Activated CD8-positive, alpha-beta memory T cell treated with anti-CD3 and anti-CD28 coated beads, Interleukin-2, amount 50 U/mL, for 1 hour (primary cell): Measurements from ENCODE around the gene VPS26C.
"Not testable (repeated sequence)": the region's sequence is repeated elsewhere in the genome, so short reads cannot be mapped to it uniquely, and the experiment has no call there.

Source experiments
- DNase-seq: peaks from one replicate; pipeline ENCODE4 v3.0.0-alpha.2; 2020; ENCODE audit errors: extremely low read depth

The VPS26C gene

DNA sequence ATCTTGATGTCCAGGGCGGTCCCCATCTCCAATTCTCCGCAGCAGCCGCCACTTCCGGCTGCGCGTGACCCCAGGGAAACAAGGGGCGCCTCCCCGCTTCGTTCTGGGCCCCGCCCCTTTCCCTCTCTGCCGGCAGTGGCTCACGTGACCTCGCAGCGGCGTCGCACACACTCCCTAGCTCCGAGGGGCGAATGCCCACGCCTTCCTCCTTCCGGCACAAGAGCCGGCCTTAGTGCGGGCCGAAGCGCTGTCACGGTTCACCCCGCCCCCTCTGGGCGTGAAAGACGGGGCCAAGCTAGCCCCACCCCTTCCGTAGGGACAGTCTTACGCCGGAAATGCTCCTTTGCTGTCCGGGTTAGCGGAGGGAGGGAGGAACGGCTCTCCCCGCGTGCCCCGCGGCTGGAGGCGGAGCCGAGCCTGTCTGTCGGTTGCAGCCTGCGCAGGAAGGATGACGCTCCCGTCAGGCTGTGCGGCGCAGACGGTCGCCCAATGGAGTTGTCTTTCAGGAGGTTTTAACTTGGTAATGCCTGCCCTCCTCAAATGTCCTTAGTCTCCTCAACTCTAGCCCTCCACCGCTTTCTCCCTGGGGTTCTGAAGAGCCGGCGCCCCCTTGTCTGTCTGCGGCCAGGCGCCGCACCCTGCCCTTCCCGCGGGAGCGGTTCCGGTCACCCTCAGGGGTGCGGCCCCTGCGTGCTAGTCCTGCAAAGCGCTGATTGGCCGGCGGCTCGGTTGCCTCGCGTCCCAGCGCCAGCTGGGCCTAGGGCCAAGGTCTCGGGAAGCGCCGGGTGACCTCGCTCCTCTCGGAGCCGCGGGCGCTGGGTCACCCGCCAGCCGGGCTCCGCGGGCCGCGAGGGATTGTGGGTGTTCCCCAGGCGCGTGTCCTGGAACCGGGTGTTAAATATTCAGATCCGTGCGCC lies at the start of gene VPS26C:
VPS26C (minus strand) TSS at position 66 of the 917 bp plus-strand sequence; CDS start at position 26, 40 bp downstream.
- DNase-seq = peak; percentile 94

- not testable (repeated sequence) for DNase-seq
Measured at GRCh38 chr21:37316072-37316471, 48.9 kb upstream of the VPS26C start.

GRCh38 chr21:37300114-37300751 lies 33.1 kb upstream of the VPS26C start:
- DNase-seq = no peak

- DNase-seq = no peak
Measured at GRCh38 chr21:37297364-37297763, 30.2 kb upstream of the VPS26C start.

GRCh38 chr21:37294679-37295078 lies 27.5 kb upstream of the VPS26C start:
- no peak for DNase-seq

DNA sequence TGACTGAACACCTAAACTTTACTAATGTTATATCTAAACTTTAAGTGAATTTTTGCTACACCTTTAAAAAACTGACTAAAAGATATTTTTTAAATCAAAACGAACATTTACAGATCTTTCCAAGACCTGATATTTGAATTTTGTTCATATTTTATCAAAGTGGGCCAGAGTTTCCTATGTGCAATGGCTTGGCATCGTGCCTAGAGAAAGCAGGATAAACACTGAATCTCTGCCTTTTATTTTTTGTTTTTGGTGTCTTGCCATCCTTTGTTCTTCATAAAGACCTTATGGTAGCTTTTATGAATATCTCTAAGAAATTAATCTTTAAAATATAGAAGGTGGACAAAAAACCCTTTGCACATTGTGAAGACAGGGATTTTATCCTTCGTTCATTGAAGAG lies 25.8 kb upstream of the VPS26C start:
- no peak for DNase-seq

GRCh38 chr21:37292041-37292440 lies 24.9 kb upstream of the VPS26C start:
- no peak for DNase-seq

GRCh38 chr21:37283191-37283710 lies 16.1 kb upstream of the VPS26C start:
- DNase-seq = not testable (repeated sequence)

DNA sequence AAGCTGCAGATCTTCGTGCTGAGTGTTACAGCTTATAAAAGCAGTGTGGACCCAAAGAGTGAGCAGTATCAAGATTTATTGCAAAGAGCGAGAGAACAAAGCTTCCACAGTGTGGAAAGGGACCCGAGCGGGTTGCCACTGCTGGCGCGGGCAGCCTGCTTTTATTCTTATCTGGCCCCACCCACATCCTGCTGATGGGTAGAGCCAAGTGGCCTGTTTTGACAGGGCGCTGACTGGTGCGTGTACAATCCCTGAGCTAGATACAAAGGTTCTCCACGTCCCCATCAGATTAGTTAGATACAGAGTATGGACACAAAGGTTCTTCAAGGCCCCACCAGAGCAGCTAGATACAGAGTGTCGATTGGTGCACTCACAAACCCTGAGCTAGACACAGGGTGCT lies 15.5 kb upstream of the VPS26C start:
- not testable (repeated sequence) for DNase-seq

DNA sequence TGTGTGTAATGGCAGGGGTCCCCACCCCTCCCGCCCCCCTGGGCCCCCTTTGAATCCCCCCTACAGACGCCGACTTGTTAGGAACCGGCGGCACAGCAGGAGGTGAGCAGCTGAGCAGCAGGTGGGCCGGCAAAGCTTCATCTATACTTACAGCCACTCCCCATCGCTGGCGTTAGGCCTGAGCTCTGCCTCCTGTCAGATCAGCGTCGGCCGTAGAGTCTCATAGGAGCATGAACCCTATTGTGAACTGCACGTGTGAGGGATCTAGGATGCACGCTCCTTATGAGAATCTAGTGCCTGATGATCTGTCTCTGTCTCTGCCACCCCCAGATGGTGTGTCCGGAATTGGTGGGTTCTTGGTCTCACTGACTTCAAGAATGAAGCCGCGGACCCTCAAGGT lies 14.9 kb upstream of the VPS26C start:
- no peak for DNase-seq

GRCh38 chr21:37281579-37281978 lies 14.4 kb upstream of the VPS26C start:
- no peak for DNase-seq

- not testable (repeated sequence) for DNase-seq
Measured at GRCh38 chr21:37279271-37279670, 12.1 kb upstream of the VPS26C start.

DNA sequence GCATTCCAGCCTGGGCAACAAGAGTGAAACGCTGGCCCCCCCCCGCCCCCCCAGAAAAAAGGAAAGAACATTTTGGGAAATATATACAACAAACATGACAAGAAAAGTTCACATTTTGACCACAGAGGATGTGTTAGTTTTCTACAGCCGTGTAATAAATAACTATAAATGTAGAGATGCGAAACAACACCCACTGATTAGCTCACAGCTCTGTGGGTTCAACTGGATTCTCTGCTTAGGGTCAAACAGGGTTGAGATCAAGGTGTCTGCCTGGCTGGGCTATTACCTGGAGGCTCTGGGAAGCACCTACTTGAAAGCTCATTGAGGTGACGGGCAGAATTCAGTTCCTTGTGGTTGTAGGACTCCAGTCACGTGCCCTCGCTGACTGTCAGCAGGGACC lies 11.1 kb upstream of the VPS26C start:
- no peak for DNase-seq

GRCh38 chr21:37276377-37276776 lies 9.2 kb upstream of the VPS26C start:
- DNase-seq = no peak

- no peak for DNase-seq
Measured at GRCh38 chr21:37273911-37274690, 7.0 kb upstream of the VPS26C start.

GRCh38 chr21:37273440-37273839 lies 6.3 kb upstream of the VPS26C start:
- DNase-seq = no peak

DNA sequence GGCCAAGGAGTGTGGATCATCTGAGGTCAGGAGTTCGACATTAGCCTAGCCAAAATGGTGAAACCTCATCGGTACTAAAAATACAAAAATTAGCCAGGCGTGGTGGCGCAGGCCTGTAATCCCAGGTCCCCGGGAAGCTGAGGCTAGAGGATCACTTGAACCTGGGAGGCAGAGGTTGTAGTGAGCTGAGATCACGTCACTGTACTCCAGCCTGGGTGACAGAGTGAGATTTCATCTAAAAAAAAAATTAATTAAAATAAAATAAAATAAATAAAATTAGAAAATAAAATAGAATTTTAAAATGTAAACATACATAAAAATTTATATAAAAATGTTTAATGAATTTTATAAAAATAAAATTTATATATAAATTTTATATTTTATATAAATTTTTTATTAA lies 5.8 kb upstream of the VPS26C start:
- DNase-seq = no peak

- no peak for DNase-seq
Measured at GRCh38 chr21:37270576-37271365, 3.6 kb upstream of the VPS26C start.

DNA sequence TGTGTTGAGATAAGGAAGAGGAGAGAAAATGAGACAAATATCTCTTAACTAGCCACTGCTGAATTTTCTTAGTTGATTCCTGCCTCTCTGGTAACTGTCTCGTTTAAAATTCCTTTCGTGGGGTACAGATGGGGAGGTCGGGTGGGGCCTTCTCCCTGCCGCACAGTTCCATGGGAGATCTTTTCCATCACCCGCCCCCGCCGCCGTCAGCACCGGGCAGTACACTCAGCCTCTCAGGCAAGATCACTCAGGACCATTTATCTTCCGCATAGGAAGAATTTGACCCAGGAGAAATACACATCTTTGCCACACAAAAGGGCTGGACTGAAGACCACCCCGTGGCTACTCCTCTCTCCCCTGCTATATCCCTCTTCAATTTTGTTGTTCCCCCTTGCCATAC lies 2.3 kb upstream of the VPS26C start:
- no peak for DNase-seq

GRCh38 chr21:37268186-37268503 lies 1.0 kb upstream of the VPS26C start:
- no peak for DNase-seq

DNA sequence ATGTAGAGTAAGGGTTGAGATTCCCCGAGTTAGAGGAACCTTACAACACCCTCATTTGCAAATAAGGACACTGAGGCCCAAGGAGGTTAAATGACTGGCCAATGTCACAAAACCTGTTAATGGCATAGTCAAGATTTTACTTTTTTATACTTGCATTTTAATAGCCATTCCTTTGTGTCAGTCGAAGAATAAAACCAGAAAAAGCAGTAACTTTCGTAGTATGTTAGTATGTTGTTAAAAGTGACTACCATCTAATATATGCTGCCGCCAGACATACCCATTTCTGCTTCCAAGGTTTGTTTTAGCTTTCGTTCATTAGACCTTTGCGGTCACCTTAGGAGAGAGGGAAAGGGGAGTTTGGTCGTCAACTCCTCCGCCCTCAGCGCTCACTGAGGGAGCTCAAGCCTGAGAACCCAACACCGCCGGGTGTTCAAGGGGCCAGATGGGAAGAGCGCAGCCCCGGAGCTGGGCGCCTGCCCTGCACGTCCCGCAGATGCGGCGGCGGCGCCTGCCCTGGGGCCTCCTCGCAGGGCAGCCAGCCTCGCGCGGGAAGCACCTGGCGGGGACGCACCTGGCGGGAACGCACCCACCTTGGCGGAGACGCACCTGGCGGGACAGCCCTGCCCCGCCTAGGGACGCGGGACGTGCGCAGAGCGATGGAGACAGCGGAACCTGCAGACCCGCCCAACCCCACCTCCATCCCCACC lies 466 bp downstream of the VPS26C start:
- DNase-seq = no peak
